Right lung (tissue), 10 donors: ENCODE data around the gene HIPK3. TPM values are rescaled to one million over a fixed set of nuclear protein-coding genes. Genes with fewer than 3 reads are reported as not detected.
A peak's percentile ranks its signal among the peaks of the same experiment; 100 is the strongest.
"Not testable (repeated sequence)": the region's sequence is repeated elsewhere in the genome, so short reads cannot be mapped to it uniquely, and the experiment has no call there.

Experiments
- DNase-seq, 2 donors: peaks; one replicate each; pipeline ENCODE4 v3.0.0-alpha.2; 2013
- long read RNA-seq, 8 donors: transcript quantifications; one replicate each; lab custom pipeline, GENCODE V29; 2026
- polyA plus RNA-seq, 5 donors: library from polyadenylated mRNA; unstranded; fragments of 120-200 nt; gene quantifications; one replicate each; pipeline versions ENCODE4 v1.2.1 to v1.2.3, GENCODE V29; 2013; ENCODE audit warnings: inconsistent platforms in 1 of 5, low replicate concordance in 1 of 5; ENCODE audit not compliant: insufficient read length in 5 of 5, insufficient read depth in 1 of 5

The HIPK3 gene
- polyA plus RNA-seq = 10 to 100 TPM; 35.8 to 49.7 (median 49.2) TPM
- long read RNA-seq, donor 1, full-length matches to known transcripts = 3 of 32 reads
- long read RNA-seq, donor 1, partial matches to known transcripts = 29 of 32 reads
- long read RNA-seq, donor 1, other reads (novel, unspliced or antisense) = 0 of 32 reads
- long read RNA-seq, donor 2, full-length matches to known transcripts = 2 of 2 reads
- long read RNA-seq, donor 2, partial matches to known transcripts = 0 of 2 reads
- long read RNA-seq, donor 2, other reads (novel, unspliced or antisense) = 0 of 2 reads
- long read RNA-seq, donor 3, partial matches to known transcripts = 6 of 6 reads
- long read RNA-seq, donor 3, other reads (novel, unspliced or antisense) = 0 of 6 reads
- long read RNA-seq, donor 4, full-length matches to known transcripts = 2 of 2 reads
- long read RNA-seq, donor 4, partial matches to known transcripts = 0 of 2 reads
- long read RNA-seq, donor 4, other reads (novel, unspliced or antisense) = 0 of 2 reads
- long read RNA-seq, donor 5, partial matches to known transcripts = 16 of 16 reads
- long read RNA-seq, donor 5, other reads (novel, unspliced or antisense) = 0 of 16 reads
- long read RNA-seq, donor 6, partial matches to known transcripts = 5 of 5 reads
- long read RNA-seq, donor 6, other reads (novel, unspliced or antisense) = 0 of 5 reads
- long read RNA-seq, donor 7, full-length matches to known transcripts = 2 of 14 reads
- long read RNA-seq, donor 7, partial matches to known transcripts = 12 of 14 reads
- long read RNA-seq, donor 7, other reads (novel, unspliced or antisense) = 0 of 14 reads
- long read RNA-seq, donor 8, full-length matches to known transcripts = 1 of 1 reads
- long read RNA-seq, donor 8, partial matches to known transcripts = 0 of 1 reads
- long read RNA-seq, donor 8, other reads (novel, unspliced or antisense) = 0 of 1 reads

DNA sequence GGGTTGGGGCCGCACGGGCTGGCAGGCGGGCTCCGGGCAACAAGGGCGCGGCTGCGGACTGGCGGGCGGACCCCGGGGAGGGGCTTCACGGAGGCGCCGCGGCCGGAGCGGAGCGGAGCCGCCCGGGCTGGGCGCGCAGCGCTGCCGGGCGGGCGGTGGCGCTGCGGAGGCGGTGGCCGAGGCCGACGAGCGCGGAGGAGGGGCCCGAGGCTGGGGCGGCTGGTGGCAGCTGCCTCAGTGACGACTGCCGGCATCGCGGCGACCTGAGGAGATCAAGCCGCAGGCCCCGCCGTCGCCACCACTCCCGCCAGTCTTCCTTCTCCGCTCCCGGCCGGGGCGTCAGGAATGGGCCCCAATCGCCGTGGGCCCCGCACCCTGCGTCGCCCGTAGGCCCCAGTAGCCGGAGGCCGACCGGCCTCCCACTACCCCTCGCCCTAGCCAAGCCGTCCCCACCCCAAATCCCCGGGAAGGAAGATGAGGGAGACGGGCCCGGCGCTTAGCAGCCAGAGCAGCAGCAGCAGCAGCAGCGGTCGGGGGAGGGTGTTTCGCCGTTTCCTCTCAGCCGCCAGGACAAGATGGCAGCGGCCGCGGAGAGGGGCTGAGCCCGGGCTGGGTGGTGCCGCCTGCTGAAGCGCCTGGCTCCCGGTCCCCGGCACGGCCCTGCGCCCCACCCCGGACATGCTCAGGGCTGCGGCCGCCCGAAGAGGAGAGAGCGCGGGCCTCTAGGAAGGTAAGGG is at the start of gene HIPK3:
TSS of gene HIPK3 (plus strand) at position 222 of the 737 bp plus-strand sequence.
- peak; percentile 84 to 87 for DNase-seq

DNA sequence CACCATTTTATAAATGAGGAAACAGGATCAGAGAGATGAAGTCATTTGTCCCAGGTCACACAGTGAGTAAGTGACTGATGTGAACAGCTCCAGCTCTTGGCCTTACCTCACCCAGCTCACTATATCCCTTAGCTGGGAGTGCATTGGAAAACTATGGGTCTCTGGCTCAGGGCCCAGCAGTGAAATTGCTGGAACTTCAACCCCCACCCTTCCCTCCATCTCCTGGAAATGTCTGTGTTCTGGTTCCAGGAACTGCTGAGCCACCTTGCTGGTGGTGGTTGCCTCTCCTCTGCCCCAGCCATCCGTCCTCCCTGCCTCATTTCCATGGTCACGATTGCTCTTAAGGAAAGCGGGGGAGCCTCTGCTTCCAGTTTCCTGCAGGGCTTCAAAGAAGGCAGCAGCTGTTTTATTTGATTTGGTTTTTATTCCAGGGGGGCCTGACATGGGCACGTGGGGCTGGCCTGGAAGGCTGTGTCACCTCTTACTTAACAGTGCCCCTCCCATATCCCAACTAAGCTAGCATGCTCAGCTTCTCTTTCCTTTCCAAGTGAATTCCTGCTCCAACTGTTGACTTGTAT is 49.7 kb upstream of the HIPK3 start:
- DNase-seq = no peak

DNA sequence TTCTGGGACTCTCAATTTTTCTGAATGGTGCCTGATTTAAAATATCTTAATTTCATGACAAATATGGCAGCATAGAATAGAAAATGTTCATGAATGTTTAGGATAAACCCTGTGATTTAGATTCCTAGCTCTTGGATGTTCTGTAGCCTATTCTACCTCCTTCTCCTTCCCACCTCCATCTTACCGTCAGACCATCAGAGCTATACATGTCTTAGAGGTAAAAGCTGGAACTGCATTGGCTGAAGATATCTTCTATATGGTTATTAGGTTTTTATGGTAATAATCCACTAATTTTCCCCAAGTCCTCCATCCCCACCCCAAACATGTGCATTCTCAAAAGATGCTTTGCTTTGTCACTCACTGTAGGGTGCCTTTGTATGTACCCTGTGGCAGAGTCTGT is 49.0 kb upstream of the HIPK3 start:
- DNase-seq = no peak

DNA sequence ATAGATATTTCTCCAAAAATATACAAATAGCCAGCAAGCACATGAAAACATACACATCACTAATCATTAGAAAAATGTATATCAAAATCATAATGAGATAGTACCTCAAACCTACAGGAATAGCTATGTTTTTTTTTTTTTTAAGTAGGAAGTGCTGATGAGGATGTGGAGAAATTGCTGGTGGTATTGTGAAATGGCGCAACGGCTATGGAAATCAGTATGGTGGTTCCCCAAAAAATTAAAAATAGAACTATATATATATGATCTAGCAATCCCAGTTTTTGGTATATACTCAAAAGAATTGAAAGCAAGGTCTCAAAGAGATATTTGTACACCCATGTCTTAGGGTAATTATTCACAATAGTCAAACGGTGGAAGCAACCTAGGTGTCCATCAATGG is 46.0 kb upstream of the HIPK3 start:
- DNase-seq = no peak

DNA sequence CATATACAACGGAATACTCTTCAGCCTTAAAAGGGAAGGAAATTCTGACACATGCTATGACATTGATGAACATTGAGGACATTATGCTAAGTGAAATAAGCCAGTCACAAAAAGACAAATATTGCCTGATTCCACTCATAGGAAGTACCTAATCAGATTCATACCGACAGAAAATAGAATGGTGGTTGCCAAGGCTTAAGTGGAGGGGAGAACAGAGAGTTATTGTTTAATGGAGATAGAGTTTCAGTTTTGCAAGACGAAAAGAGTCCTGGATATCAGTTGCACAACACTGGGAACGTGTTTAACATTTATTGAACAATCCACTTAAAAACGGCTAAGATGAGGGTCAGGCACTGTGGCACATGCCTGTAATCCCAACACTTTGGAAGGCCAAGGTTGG is 45.6 kb upstream of the HIPK3 start:
- DNase-seq = peak in 1 of 2 donors; percentile 17

DNA sequence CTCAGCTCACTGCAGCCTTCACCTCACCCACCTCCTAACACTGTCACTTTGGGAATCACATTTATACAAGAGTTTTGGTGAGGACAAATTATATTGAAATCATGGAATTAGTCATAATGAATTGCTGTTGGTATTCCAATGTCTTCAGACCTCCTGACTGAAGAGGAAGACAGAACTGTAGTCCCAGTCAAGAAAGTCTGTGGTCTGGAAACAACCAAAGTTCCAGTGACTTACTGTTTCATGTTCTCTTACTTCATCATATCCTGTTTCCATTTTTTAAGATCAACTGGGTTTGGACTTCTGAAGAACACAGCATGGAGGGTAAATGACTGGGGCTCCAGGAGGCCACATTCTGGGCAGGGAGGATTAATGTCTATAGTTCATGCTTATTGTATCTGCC is 43.0 kb upstream of the HIPK3 start:
- DNase-seq = no peak

DNA sequence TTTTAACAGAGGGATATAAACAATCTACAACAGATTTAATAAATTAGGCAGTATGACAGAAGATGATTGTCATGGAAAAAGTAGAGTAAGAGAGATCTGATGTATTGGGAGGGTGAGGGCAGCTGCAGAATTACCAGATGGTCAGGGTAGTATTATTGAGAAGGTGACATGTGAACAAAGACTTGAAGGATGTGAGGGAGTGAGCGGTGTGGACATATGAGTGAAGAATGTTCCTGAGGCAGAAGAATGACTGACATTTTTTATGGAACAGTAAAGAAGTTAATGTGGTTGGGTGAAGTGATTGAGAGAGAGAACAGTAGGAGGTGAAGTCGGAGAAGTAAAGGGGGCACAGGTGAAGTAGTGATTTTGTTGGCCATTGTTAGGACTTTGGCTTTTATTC is 42.4 kb upstream of the HIPK3 start:
- DNase-seq = no peak

DNA sequence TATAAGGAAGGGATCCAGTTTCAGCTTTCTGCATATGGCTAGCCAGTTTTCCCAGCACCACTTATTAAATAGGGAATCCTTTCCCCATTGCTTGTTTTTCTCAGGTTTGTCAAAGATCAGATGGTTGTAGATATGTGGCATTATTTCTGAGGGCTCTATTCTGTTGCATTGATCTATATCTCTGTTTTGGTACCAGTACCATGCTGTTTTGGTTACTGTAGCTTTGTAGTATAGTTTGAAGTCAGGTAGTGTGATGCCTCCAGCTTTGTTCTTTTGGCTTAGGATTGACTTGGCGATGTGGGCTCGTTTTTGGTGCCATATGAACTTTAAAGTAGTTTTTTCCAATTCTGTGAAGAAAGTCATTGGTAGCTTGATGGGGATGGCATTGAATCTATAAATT is 40.5 kb upstream of the HIPK3 start:
- not testable (repeated sequence) for DNase-seq

DNA sequence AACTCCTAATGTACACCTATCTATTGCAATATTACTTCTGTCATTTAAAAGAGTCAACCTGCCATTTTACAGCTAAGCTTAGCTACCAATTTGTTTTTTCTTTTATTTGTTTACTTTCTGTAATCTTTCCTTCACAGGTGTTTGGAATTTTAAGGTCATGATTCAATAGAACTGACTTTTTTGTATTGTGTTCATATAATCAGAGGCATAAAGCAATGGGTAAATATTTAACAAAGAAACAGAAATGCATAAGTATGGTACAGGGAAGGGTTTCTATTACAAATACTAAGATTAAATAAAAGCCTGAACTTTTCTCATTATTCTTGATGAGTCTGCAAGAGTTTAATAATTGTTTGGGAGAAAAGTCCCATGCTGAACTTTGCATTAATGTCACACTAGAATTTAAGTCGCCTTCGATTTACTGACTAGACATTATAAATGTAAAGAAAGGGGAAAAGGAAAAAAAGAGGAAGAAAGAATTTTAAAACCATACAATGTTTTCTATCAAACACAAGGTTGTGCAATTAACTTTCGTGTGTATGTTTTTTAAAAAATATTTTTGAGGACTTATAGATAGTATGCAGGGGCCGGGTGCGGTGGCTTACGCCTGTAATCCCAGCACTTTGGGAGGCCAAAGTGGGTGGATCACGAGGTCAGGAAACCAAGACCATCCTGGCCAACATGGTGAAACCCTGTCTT is 35.0 kb upstream of the HIPK3 start:
- no peak for DNase-seq

DNA sequence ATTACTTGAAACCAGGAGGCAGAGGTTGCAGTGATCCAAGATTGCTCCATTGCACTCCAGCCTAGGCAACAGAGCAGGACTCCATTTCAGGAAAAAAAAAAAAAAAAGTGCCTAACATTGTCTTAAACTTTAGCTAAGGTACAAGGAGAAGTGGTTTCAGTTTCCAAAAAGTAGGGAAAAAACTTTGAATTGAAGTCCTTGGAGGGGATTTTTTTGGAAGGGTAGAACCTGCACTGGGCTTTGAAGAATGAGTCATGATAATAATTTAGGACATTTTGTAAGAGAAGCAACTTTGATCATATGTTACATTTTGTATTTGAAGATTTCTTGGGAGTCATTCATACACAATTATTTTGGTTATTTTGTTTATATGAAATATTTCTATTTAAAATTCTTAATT is 31.8 kb upstream of the HIPK3 start:
- DNase-seq = no peak

DNA sequence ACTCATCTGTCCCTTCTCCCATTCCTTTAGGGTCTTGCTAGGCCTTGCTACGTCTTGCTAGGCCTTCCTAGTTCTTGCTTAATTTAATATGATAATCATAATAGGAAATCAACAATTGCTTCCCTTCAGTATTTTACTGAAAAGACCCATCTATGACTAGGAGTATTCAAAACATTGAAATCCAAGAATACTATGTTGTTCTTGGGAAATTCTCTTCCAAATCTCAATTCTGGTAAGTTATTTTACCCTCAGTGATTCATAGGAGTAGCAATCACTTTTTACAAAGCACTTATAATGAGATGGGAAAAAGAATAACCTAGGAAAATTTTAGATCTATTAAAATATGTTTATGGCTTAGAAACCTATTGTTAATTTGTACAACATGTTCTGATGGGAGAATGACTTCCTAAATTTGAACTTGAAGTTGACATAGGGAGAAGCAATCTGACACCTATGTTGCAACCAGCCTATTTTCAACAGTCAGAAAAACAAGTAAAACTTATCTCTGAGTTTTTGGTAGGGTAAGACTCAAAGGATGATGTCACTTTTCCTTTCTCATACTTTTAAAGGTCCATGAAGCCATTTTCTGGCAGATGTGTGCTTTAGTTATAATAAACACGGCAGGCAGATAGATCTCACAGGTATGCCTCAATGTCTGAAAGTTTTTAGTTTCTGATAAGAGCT is 29.5 kb upstream of the HIPK3 start:
- DNase-seq = no peak

DNA sequence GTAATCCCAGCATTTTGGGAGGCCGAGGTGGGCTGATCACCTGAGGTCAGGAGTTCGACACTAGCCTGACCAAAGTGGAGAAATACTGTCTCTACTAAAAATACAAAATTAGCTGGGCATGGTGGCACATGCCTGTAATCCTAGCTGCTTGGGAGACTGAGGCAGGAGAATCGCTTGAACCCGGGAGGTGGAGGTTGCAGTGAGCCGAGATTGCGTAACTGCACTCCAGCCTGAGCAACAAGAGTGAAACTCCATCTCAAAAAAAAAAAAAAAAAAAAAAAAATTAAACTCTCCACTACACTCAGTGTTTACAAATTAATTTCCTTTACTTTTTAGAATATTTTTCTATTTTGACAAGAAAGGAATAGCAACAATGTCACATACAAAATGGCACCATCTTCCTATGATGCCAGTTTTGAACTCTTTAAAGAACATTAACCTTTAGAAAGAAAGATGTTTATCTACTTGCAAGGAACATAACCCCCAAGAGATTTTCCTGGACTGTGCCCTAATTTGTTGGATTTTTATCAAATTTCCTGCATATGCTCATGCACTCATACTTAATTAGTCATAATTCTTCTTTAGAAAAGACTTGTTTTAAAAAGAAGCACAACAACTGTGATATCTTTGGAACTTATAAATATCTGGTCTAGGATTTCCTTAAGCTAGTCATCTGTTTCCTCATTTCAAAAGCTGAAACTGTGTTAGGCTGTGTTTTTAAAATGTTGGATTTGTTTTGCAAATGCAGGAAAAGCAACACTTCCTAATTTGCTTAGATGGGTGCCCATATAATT is 22.6 kb upstream of the HIPK3 start:
- no peak for DNase-seq

DNA sequence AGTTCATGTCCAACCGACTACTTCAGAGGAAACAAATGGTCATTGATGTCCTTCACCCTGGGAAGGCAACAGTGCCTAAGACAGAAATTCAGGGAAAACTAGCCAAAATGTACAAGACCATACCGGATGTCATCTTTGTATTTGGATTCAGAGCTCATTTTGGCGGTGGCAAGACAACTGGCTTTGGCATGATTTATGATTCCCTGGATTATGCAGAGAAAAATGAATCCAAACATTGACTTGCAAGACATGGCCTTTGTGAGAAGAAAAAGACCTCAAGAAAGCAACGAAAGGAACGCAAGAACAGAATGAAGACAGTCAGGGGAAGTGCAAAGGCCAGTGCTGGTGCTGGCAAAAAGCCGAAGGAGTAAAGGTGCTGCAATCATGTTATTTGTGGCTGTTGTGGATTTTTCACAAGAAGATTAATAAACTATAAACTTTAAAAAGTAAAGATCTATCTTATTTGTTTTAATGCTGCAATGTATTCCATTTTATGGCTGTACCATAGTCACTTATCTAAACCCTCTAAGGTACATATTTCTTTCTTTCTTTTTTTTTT is 20.1 kb upstream of the HIPK3 start:
- DNase-seq = no peak

DNA sequence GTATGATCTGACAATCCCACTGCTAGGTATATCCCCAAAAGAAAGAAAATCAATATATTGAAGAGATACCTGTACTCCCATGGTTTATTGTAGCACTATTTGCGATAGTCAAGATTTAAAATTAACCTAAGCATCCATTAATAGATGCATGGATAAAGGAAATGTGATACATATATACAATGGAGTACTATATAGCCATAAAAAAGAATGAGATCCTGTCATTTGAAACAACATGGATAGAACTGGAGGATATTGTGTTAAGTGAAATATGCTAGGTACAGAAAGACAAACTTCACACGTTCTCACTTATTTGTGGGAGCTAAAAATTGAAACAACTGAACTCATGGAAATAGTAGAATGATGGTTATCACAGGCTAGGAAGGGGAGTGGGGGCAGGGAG is 14.6 kb upstream of the HIPK3 start:
- no peak for DNase-seq

DNA sequence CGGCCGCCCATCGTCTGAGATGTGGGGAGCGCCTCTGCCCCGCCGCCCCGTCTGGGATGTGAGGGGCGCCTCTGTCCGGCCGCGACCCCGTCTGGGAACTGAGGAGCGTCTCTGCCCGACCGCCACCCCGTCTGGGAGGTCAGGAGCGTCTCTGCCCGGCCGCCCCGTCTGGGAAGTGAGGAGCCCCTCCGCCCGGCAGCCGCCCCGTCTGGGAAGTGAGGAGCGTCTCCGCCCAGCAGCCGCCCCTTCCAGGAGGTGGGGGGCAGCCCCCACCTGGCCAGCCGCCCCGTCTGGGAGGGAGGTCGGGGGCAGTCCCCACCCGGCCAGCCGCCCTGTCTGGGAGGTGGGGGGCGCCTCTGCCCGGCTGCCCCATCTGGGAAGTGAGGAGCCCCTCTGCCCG is 13.5 kb upstream of the HIPK3 start:
- not testable (repeated sequence) for DNase-seq

DNA sequence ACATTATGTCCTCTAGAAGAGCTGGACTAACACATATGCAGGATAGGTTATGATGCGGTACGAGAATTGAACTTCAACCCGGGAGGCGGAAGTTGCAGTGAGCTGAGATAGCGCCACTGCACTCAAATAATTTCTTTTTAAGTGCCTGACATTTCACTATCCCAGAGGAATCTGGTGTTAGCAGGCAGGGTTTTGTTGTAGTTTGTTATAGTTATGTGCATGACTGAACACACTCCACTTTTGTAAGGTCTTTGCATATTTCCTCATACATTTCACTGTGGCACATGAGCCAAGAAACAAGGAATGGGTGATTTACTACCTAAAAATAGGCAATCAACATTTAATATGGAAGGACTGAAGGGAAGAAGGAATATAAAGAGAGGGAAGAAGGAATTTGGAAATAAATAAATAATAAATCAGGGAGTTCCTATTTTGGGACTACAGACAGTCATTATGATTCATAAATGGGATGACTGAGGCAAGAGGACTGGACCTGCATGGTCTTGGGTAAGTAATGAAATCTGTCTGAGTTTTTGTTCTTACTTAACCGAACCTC is 8.7 kb upstream of the HIPK3 start:
- DNase-seq = no peak

DNA sequence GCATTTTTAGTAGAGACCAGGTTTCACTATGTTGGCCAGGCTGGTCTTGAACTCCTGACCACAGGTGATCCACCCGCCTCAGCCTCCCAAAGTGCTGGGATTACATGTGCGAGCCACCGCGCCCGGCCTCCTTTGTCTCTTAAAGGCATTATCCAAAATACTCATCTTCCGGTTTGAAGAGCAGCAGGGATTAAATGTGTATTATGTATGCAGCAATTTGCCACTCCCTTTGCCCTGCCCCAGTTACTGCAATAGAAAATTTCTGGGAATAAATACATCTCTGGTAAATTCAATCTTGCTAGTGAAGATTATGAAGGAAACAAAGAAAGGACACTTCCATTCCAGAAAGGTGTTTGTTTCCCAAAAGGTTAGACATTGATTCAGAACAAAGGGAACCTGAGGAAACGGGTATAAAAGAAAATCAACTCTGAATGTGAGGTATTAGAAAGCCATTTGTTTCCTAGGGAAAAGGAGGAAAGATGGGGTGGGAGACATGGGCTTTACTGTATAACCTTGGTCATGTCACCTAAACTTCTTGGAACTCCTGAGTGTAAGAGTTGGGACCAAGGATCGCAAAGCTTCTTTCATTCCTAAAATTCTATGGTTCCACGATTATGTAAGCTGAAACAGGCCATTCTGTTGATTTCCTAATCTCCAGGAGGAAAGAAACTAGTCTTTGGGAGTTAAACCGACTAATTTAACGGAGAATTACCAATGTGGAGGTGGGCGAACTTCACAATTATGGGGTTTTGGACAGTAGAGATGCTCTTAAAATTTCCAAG is 959 bp upstream of the HIPK3 start:
- DNase-seq = no peak

DNA sequence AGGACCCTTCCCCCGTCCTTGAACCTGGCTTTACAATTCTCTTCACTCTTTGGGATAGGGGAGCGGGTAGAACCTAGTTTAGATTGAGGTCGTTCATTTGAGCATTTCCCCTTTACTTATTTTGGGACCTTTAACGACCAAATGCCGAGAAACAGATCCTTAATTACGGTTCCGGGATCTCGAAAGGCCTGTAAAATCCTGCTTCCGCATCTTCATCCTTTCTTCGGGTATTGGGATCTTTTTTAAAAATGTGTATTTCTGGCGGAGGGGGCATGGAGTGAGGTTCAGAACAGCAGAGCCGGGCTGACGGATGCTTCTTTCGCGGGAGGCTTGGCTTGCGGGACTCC is 395 bp upstream of the HIPK3 start:
- no peak for DNase-seq
